HUES6 (cell line): ENCODE results near the gene TJP3.
"Not testable (repeated sequence)": the region's sequence is repeated elsewhere in the genome, so short reads cannot be mapped to it uniquely, and the experiment has no call there.

Source experiments
- H3K27ac ChIP-seq: 2 replicates; pipeline ENCODE4 v1.7.0; 2013; ENCODE audit warnings: low read depth, mild to moderate bottlenecking, low read length, inconsistent platforms
- H3K27me3 ChIP-seq: 2 replicates; pipeline ENCODE4 v1.6.1; 2013; ENCODE audit warnings: low read length; ENCODE audit not compliant: control insufficient read depth, insufficient read depth
- H3K36me3 ChIP-seq: 2 replicates; pipeline ENCODE4 v1.6.1; 2013; ENCODE audit warnings: low read length; ENCODE audit not compliant: control insufficient read depth, insufficient read depth
- H3K4me1 ChIP-seq: 2 replicates; pipeline ENCODE4 v1.6.1; 2013; ENCODE audit warnings: low read length; ENCODE audit not compliant: control insufficient read depth, insufficient read depth
- H3K4me3 ChIP-seq: 2 replicates; pipeline ENCODE4 v1.5.1; 2013; ENCODE audit warnings: low read depth, low read length
- H3K9ac ChIP-seq: one replicate; pipeline ENCODE4 v1.6.1; 2013; ENCODE audit warnings: mild to moderate bottlenecking, low read length
- H3K9me3 ChIP-seq: 2 replicates; pipeline ENCODE4 v1.6.1; 2013; ENCODE audit warnings: low read depth, low read length; ENCODE audit not compliant: control insufficient read depth, insufficient read depth

TJP3 gene

DNA sequence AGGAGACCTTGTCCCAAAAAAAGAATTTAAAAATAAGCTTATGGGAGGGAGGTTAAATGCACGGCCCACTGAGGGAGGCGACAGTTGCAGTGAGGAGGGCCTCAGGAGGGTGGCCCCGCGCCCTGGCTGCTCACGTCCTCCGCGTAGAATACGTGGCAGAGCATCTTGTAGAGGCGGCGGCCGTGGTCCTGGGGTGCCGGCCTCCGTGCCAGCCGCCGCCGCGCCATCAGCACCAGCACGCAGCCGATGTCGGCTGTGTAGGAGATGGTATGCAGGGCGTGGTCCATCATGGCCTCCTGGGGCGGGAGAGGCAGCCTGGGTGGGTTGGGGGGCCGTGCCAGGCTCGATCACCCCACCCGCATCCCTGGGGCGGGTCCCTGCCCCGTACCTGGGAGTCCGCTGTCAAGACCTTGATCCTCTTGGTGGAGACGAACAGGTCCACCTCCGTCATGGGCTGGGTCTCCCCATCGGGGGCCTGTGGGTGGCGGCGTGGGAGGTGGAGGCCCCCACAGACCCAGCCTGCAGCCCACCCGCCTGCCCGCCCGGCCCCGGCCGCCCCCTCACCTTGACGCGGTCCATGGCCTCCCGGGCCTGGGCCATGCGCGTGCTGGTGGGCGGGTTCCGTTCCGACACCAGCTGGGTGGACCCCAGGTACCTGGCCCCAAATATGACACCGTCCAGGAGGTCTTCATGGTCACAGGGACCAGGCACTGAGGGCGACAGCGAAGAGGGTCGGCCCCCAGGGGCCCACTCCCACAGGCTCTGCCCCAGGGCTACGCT is 45.6 kb downstream of the TJP3 start:
- Histone ChIP-seq H3K27ac (no peak overlapping the region), H3K4me3 (no peak overlapping the region), H3K4me1 (no peaks in the 10 kb centered on the region), H3K9me3 (no peaks in the 10 kb centered on the region), H3K27me3 (no peaks in the 10 kb centered on the region), H3K9ac (peak overlapping the region; percentile 33), H3K36me3 (peaks cover 41% of the 10 kb centered on the region)

DNA sequence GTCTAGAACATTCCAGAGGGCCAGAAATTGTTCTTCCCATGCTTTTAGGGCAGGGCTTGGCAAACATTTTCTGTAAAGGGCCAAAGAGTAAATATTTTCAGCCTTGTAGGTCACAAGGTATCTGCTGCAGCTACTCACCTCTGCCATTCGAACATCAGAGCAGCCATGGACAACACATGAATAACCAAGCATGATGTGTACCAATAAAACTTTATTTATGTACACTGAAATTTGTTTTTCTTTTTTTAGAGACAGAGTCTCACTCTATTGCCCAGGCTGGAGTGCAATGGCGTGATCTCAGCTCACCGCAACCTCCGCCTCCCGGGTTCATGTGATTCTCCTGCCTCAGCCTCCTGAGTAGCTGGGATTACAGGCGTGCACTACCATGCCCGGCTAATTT is 49.5 kb downstream of the TJP3 start:
- not testable (repeated sequence) for H3K9me3 ChIP-seq, H3K4me1 ChIP-seq, H3K9ac ChIP-seq, H3K27ac ChIP-seq, H3K4me3 ChIP-seq, H3K27me3 ChIP-seq
- H3K36me3 ChIP-seq, result peaks cover 24% of the 10 kb centered on the region

DNA sequence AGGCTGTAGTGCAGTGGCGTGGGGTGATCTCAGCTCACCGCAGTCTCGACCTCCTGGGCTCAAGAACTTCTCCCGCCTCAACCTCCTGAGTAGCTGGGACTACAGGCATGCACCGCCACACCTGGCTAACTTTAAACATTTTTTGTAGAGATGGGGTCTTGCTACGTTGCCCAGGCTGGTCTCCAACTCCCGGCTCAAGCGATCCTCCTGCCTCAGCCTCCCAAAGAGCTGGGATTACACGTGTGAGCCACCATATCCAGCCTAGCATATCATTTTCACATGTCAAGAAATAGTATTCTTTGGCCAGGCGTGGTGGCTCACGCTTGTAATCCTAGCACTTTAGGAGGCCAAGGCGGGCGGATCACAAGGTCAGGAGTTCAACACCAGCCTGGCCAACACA is 50.1 kb downstream of the TJP3 start:
- H3K9ac ChIP-seq, H3K9me3 ChIP-seq, H3K27me3 ChIP-seq, H3K4me1 ChIP-seq, H3K4me3 ChIP-seq, H3K27ac ChIP-seq: not testable (repeated sequence)
- peaks cover 20% of the 10 kb centered on the region for H3K36me3 ChIP-seq

DNA sequence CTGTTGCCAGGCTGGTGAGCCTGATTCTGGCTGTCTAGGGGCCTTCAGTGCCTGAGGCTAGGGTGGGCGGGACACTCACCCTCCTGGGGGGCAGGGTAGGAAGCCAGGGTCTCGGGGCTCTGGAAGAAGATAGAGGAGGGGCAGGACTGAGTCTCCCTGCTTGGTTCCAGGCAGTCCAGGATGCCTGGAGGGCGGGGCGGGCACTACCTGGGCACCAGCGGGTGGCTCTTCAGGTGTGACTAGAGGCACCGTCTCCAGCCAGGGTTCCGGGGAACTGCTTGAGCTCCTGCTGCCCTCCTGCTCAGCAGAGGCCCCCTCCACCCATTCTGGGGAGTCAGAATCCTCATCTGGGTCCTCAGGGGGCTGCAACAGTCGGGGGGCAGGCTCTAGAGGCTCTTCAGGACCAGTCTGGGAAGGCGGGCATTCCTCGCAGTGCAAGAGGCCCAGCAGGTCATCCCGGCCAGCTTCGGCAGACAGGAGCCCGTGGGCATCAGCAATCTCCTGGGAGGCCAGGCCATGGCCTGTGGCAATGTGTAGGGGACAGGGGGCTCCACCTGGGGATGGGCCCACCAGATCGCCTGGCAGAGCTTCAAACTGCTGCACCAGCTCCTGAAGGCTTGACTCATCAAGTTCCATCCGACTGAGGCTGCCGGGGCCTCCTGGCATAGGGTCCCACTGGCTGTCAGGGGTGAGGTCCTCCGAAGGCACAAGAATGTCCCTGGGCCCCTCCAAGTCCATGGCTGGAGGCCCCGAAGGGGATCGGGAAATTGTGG is 51.5 kb downstream of the TJP3 start:
- Histone ChIP-seq H3K36me3 (peaks cover 15% of the 10 kb centered on the region), H3K4me1 (peaks cover 4% of the 10 kb centered on the region; the same call in 1 of the 2 replicates), H3K27me3 (no peaks in the 10 kb centered on the region), H3K9me3 (no peaks in the 10 kb centered on the region), H3K9ac (no peak overlapping the region), H3K27ac (no peak overlapping the region), H3K4me3 (no peak overlapping the region)

DNA sequence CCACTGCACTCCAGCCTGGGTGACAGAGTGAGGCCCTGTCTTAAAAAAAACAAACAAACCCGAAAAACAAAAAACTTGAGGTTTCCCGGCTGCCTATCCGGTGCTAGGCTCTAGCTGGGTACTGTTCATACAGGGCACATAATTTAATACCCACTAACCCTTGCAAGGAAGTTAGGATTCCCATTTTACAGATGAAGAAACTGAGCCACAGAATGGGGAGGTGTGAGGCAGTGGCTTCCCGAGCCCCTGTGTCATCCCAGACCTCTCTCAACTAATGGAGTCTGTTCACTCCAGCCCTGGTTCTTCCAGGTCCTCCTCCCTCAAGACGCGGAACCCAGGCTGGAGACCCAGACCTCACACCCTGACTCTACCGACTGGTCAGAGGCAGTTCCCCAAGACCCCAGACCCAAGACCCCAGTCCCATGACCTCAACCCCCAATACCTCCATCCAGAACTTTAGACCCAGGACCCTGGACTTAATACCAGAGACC is 52.7 kb downstream of the TJP3 start:
- peak overlapping the region; percentile 83 for H3K9ac ChIP-seq
- H3K4me3 ChIP-seq, result peak overlapping the region; percentile 82
- peaks cover 20% of the 10 kb centered on the region for H3K36me3 ChIP-seq
- H3K27ac ChIP-seq, result peak overlapping the region; percentile 70; the same call in 1 of the 2 replicates
- H3K9me3 ChIP-seq, result no peaks in the 10 kb centered on the region
- no peaks in the 10 kb centered on the region for H3K27me3 ChIP-seq
- H3K4me1 ChIP-seq, result peaks cover 4% of the 10 kb centered on the region; the same call in 1 of the 2 replicates

DNA sequence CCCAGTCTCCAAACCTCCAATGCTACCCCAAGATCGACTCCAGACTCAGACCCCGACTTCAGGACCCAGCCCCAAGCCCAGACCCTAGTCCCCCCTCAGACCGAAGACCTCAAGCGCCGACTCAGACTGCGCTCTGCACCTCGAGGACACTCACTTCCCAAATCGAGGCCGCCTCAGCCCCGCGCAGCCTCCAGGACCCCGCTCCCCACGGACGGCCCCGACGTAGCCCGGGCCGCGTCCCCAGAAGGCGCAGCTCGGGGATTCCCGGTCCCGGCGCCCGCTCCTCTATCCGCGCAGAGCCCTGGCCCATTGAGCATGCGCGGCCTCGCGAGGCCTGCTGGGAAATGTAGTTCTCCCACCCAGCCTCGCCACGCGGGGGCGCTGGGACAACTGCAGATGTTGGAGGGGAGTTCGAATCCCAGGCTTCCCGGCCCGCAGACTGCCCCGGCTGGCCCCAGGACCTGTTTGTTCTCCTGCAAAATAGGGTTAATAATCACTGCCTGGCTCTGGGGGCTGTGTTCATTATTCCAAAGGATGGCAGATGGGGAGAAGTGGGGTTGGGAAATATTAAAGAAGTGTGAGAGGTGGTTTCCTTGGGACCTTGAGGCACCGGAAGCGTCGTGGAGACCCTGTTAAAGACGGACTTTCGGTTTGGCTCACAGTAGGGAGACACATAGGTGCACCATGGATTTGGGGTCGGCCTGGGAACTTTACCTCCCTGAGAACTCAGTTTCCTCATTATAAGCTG is 53.4 kb downstream of the TJP3 start, which contains the start of gene APBA3:
Gene APBA3 (minus strand): TSS at position 311 of the 748 bp plus-strand sequence. CDS start 1,428 bp downstream, outside the sequence.
- Histone ChIP-seq H3K4me1 (peaks cover 4% of the 10 kb centered on the region; the same call in 1 of the 2 replicates), H3K27ac (peak within 1 kb of the TSS; percentile 93), H3K9me3 (no peaks in the 10 kb centered on the region), H3K4me3 (peak within 1 kb of the TSS; percentile 92), H3K27me3 (no peaks in the 10 kb centered on the region), H3K36me3 (peaks cover 23% of the 10 kb centered on the region), H3K9ac (peak within 1 kb of the TSS; percentile 96)

DNA sequence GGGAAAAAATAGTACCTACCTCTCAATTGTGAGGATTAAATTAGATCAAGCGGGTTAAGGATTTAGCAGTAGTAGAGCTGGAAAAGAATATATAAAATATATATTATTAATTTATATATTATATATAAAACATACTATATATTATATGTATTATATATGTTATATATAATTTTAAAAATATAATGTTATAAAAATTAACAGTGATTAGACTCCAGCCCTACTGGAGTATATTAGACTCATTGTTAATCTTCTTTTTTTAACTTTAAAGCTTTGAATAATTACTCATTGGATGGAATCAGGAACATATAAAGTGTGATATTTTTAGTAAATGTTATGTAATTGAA is 53.9 kb downstream of the TJP3 start:
- H3K9me3 ChIP-seq, result no peaks in the 10 kb centered on the region
- peaks cover 4% of the 10 kb centered on the region; the same call in 1 of the 2 replicates for H3K4me1 ChIP-seq
- H3K27me3 ChIP-seq, result no peaks in the 10 kb centered on the region
- no peak overlapping the region for H3K27ac ChIP-seq
- H3K4me3 ChIP-seq, result peak overlapping the region; percentile 92
- H3K9ac ChIP-seq, result no peak overlapping the region
- H3K36me3 ChIP-seq, result peaks cover 28% of the 10 kb centered on the region

DNA sequence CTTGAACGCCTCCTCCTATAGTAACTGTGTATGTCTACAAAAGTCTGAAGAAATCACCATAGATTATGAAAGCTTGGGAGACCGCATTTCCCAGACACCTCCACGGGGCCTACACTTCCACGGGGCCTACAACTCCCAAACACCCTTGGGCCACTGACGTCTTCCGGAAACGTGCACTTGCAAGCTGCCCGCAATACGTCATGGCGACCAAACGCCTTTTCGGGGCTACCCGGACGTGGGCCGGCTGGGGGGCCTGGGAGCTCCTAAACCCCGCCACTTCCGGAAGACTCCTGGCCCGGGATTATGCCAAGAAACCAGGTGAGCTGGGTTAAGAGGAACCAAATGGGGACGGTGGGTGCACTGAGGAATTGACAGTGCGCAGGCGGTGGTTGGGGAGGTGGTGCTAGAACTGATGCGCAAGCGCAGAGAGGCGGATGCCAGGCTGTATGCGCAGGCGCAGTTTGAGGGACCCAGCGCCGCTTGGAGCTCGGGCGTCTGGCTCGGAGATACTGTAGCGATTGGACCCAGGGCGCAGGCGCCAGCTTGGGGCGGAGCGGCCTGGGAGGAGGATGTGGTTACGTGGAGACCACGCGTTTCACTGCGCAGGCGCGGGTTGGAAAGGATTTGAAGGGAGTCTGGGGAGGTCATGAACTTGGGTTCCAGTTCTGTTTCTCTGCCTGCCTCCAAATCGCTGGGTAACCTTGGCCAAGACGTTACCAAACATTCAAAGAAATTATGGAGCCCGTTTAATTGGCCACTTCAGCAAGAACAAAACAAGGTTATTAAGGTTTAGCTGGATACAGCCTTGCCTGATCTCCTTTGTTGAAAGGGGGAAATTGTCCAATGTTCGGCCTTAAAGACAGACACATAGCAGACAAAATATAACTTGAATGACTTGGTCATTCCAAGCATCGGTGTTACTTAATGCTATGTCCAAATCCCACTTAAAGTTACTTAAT is 54.6 kb downstream of the TJP3 start, which contains the start of gene MRPL54:
Gene MRPL54 (plus strand): TSS at position 182 of the 959 bp plus-strand sequence. CDS start 19 bp downstream, at position 201.
- peaks cover 31% of the 10 kb centered on the region for H3K36me3 ChIP-seq
- H3K4me3 ChIP-seq, result peak within 1 kb of the TSS; percentile 92
- no peaks in the 10 kb centered on the region for H3K9me3 ChIP-seq
- H3K9ac ChIP-seq, result peak within 1 kb of the TSS; percentile 96
- H3K27me3 ChIP-seq, result no peaks in the 10 kb centered on the region
- peak within 1 kb of the TSS; percentile 93 for H3K27ac ChIP-seq
- peaks cover 4% of the 10 kb centered on the region; the same call in 1 of the 2 replicates for H3K4me1 ChIP-seq

DNA sequence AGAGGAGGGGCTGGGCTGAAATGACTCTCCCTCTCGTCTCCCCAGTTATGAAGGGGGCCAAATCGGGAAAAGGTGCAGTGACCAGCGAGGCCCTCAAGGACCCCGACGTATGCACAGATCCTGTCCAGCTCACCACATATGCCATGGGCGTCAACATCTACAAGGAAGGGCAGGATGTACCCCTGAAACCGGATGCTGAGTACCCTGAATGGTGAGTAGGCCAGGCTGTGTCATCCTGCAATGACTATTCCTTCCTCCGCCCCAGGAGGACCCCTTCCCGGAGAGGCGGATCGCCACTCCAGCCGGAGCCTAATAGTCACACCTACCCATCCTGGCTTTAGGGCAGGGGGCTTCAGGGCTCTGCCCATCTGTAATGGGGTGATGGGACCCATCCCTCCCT is 56.9 kb downstream of the TJP3 start:
- Histone ChIP-seq H3K9ac (no peak overlapping the region), H3K9me3 (no peaks in the 10 kb centered on the region), H3K27ac (no peak overlapping the region), H3K36me3 (peaks cover 29% of the 10 kb centered on the region), H3K4me1 (peaks cover 4% of the 10 kb centered on the region; the same call in 1 of the 2 replicates), H3K27me3 (no peaks in the 10 kb centered on the region), H3K4me3 (no peak overlapping the region)

DNA sequence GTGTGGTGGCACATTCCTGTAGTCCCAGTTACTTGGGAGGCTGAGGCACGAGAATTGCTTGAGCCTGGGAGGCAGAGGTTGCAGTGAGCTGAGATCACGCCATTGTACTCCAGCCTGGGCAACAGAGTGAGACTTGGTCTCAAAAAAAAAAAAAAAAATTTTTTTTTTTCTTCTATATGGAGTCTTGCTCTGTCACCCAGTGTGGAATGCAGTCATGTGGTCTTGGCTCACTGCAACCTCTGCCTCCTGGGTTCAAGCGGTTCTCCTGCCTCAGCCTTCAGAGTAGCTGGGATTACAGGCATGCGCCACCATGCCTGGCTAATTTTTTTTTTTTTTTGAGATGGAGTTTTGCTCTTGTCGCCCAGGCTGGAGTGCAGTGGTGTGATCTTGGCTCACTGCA is 57.6 kb downstream of the TJP3 start:
- not testable (repeated sequence) for H3K27ac ChIP-seq, H3K27me3 ChIP-seq, H3K9me3 ChIP-seq, H3K9ac ChIP-seq, H3K4me1 ChIP-seq, H3K4me3 ChIP-seq
- peaks cover 29% of the 10 kb centered on the region for H3K36me3 ChIP-seq
